ENCODE data around the gene CDKN1B.

GRCh38 chr12:12683725-12684124, 33.4 kb upstream of the CDKN1B start:
- TF ChIP-seq CTCF (IDR thresholded peaks at IDR 0.05) (no peak), POLR2A (IDR thresholded peaks at IDR 0.05) (no peak), POLR2AphosphoS5 (IDR thresholded peaks at IDR 0.05) (no peak)

Data from breast epithelium (tissue), 3 donors.